Measurements from ENCODE around the gene KIDINS220. TPM values are rescaled to one million over a fixed set of nuclear protein-coding genes. Genes with fewer than 3 reads are reported as not detected.
A peak's percentile ranks its signal among the peaks of the same experiment; 100 is the strongest.

Gene KIDINS220
- total and polyA plus RNA-seq, 2 of the 13 experiments (the other 11 are each of a cell fraction or from before 2014, with no cell fraction given) = 25.2 to 32.3 TPM

DNA sequence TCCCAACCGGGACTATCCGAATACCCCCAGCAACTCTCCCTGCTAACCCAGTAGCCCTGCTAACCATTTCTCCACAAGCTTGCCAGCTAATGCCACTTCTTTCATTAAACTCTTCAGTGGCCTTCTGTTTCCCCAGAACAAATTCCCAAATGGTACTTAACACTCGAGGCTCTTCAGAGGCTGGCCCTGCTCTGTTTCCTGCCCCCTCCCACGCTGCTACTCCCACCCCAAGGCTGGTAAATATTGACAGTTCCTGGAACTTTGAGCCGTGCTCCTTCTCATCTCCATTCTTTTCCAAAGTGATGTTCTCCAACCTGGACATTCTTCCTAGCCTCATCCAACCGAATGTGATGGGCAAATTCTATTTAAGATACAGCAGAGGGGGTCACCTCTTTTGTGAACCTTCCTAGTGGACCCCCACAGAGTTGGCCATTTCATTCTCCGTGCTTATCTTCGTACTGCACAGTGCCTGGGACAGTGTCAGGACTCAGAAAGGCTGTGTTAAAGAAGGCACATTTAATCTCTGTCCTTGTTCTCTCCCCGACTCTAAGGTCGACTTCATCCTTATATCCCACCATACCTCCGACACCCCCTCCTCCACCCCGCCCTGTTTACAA is 3.2 kb upstream of the KIDINS220 start (continued):
- TF ChIP-seq, protein P1, sequence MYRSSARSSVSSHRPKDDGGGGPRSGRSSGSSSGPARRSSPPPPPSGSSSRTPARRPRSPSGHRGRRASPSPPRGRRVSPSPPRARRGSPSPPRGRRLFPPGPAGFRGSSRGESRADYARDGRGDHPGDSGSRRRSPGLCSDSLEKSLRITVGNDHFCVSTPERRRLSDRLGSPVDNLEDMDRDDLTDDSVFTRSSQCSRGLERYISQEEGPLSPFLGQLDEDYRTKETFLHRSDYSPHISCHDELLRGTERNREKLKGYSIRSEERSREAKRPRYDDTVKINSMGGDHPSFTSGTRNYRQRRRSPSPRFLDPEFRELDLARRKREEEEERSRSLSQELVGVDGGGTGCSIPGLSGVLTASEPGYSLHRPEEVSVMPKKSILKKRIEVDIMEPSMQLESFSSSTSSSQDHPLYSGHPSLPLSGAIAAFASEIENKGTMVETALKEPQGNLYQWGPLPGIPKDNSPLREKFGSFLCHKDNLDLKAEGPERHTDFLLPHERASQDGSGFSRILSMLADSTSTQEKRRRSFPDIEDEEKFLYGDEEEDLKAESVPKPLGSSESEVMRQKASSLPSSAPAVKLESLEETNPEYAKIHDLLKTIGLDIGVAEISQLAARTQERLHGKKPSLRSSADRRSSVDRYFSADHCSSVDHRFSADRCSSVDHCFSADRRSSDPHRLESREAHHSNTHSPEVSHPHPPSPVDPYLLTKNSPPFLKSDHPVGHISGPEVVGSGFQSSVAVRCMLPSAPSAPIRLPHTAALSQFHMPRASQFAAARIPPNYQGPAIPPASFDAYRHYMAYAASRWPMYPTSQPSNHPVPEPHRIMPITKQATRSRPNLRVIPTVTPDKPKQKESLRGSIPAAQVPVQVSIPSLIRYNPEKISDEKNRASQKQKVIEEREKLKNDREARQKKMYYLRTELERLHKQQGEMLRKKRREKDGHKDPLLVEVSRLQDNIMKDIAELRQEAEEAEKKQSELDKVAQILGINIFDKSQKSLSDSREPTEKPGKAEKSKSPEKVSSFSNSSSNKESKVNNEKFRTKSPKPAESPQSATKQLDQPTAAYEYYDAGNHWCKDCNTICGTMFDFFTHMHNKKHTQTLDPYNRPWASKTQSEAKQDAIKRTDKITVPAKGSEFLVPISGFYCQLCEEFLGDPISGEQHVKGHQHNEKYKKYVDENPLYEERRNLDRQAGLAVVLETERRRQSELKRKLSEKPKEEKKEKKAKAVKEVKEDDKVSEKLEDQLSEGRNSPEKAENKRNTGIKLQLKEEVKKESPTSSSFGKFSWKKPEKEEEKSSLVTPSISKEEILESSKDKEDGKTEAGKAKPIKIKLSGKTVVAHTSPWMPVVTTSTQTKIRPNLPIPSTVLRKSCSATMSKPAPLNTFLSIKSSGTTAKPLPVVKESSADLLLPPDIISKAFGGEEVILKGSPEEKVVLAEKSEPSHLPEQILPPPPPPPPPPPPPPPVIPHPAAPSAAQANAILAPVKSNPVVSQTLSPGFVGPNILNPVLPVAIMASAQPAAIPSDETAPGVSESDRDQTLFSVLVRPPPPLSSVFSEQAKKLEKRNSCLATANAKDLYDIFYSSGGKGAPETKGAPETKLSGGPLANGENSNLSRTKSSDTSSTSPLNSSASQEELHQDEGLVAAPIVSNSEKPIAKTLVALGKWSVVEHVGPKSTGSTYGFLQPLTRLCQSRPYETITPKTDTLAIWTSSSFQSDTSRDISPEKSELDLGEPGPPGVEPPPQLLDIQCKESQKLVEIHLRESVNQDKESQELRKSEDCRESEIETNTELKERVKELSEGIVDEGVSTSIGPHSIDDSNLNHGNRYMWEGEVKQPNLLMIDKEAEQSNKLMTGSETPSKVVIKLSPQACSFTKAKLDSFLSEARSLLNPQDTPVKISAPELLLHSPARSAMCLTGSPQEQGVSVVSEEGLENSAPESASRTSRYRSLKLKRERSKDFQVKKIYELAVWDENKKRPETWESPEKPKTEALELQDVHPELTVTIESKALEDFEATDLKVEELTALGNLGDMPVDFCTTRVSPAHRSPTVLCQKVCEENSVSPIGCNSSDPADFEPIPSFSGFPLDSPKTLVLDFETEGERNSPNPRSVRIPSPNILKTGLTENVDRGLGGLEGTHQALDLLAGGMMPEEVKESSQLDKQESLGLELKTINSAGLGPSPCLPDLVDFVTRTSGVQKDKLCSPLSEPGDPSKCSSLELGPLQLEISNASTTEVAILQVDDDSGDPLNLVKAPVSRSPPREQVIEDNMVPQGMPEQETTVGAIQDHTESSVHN (CRISPR knock-in tag; IDR thresholded peaks at IDR 0.05) = no peak
- TF ChIP-seq ZNF883 (CRISPR knock-in tag; IDR thresholded peaks at IDR 0.05; ENCODE audit: not compliant biosample characterization) (no peak), ZNF879 (CRISPR knock-in tag; IDR thresholded peaks at IDR 0.05) (no peak), CEBPB (IDR thresholded peaks at IDR 0.05; ENCODE audit: borderline replicate concordance, low read depth, low read length) (no peak), CC2D1A (CRISPR knock-in tag; IDR thresholded peaks at IDR 0.05) (no peak), ZNF768 (CRISPR knock-in tag; IDR thresholded peaks at IDR 0.05) (no peak), ZNF253 (CRISPR knock-in tag; IDR thresholded peaks at IDR 0.05; ENCODE audit: borderline replicate concordance) (no peak), CBX2 (IDR thresholded peaks at IDR 0.05; ENCODE audit: low read depth, low read length) (no peak), CBX2 (CRISPR knock-in tag; IDR thresholded peaks at IDR 0.05; ENCODE audit: low read depth) (no peak), NFKB2 (CRISPR knock-in tag; IDR thresholded peaks at IDR 0.05; ENCODE audit: borderline replicate concordance) (no peak), ZFY (CRISPR knock-in tag; IDR thresholded peaks at IDR 0.05) (no peak), SIN3B (IDR thresholded peaks at IDR 0.05; ENCODE audit: low read length) (no peak), SIX4 (CRISPR knock-in tag; IDR thresholded peaks at IDR 0.05) (peak; percentile 76), ASH2L (IDR thresholded peaks at IDR 0.05; ENCODE audit: insufficient read length, low read depth, low read length) (no peak), ZNF468 (CRISPR knock-in tag; IDR thresholded peaks at IDR 0.05) (no peak), ZNF616 (CRISPR knock-in tag; IDR thresholded peaks at IDR 0.05; ENCODE audit: low read depth) (no peak), SRF (IDR thresholded peaks at IDR 0.05; ENCODE audit: low read depth, low read length) (no peak)
- TF ChIP-seq, protein P2, sequence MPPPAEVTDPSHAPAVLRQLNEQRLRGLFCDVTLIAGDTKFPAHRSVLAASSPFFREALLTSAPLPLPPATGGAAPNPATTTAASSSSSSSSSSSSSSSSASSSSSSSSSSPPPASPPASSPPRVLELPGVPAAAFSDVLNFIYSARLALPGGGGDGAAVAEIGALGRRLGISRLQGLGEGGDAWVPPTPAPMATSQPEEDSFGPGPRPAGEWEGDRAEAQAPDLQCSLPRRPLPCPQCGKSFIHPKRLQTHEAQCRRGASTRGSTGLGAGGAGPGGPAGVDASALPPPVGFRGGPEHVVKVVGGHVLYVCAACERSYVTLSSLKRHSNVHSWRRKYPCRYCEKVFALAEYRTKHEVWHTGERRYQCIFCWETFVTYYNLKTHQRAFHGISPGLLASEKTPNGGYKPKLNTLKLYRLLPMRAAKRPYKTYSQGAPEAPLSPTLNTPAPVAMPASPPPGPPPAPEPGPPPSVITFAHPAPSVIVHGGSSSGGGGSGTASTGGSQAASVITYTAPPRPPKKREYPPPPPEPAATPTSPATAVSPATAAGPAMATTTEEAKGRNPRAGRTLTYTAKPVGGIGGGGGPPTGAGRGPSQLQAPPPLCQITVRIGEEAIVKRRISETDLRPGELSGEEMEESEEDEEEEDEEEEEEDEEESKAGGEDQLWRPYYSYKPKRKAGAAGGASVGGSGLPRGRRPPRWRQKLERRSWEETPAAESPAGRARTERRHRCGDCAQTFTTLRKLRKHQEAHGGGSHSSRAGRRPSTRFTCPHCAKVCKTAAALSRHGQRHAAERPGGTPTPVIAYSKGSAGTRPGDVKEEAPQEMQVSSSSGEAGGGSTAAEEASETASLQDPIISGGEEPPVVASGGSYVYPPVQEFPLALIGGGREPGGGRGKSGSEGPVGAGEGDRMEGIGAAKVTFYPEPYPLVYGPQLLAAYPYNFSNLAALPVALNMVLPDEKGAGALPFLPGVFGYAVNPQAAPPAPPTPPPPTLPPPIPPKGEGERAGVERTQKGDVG (CRISPR knock-in tag; IDR thresholded peaks at IDR 0.05; ENCODE audit: borderline replicate concordance) = no peak

Measured in HepG2 (cell line).